CD4-positive, alpha-beta T cell (primary cell): ENCODE data around the gene SDC1. TPM values are rescaled to one million over a fixed set of nuclear protein-coding genes. Genes with fewer than 3 reads are reported as not detected.

Source experiments
- ATAC-seq: fragments of 200-7000 bp; cut with Tn5 transposase; one replicate; pipeline ENCODE4 v1.10.0; 2022; ENCODE audit warnings: mild to moderate bottlenecking; ENCODE audit not compliant: poor library complexity
- CTCF ChIA-PET: fragments of 350-600 bp; sonication (Branson Sonifier 250); formaldehyde crosslinking; loops from one replicate; lab custom pipeline; 2021; ENCODE audit warnings: antibody characterized with exemption, inconsistent platforms; lab: Charles Lee
- POLR2A ChIA-PET: fragments of 350-600 bp; sonication (Branson Sonifier 250); formaldehyde crosslinking; loops from one replicate; lab custom pipeline; 2021; ENCODE audit warnings: antibody characterized with exemption, inconsistent platforms; lab: Charles Lee
- DNase-seq, 14 experiments: peaks; one replicate each; pipeline ENCODE4 v3.0.0-alpha.2; 2013 to 2020; ENCODE audit warnings: mixed read lengths in 2 of 14
- H3K27ac ChIP-seq, 2 donors: one replicate each; pipeline versions ENCODE4 v1.5.1 to v1.7.0; 2013; ENCODE audit warnings: low read length in 2 of 2, low read depth in 1 of 2, mild to moderate bottlenecking in 1 of 2
- H3K27me3 ChIP-seq, 2 experiments: 1 replicate in 1 of 2; 2 replicates in 1 of 2; pipeline versions ENCODE4 v1.6.1 to v1.7.0; 2013; ENCODE audit warnings: low read length in 2 of 2, control low read depth in 1 of 2, mild to moderate bottlenecking in 1 of 2, moderate library complexity in 1 of 2; ENCODE audit not compliant: insufficient read depth in 2 of 2, control insufficient read depth in 1 of 2
- H3K36me3 ChIP-seq: one replicate; pipeline ENCODE4 v1.6.1; 2013; ENCODE audit warnings: low read length, control low read depth; ENCODE audit not compliant: insufficient read depth
- H3K4me1 ChIP-seq: one replicate; pipeline ENCODE4 v1.6.1; 2013; ENCODE audit warnings: low read length, control low read depth; ENCODE audit not compliant: insufficient read depth
- H3K4me3 ChIP-seq: one replicate; pipeline ENCODE4 v1.5.1; 2013; ENCODE audit warnings: mild to moderate bottlenecking, low read length, moderate library complexity
- H3K9me3 ChIP-seq, 2 experiments: 1 replicate in 1 of 2; 2 replicates in 1 of 2; pipeline versions ENCODE4 v1.6.1 to v1.7.0; 2013; ENCODE audit warnings: low read length in 2 of 2, mild to moderate bottlenecking in 2 of 2, control low read depth in 1 of 2, moderate library complexity in 1 of 2; ENCODE audit not compliant: control insufficient read depth in 1 of 2, insufficient read depth in 1 of 2
- H3K27ac Mint-ChIP-seq: one replicate; pipeline ENCODE4 v1.8.0; 2020; ENCODE audit warnings: mixed read lengths
- H3K27me3 Mint-ChIP-seq: one replicate; pipeline ENCODE4 v1.8.0; 2021; ENCODE audit warnings: mixed read lengths
- H3K36me3 Mint-ChIP-seq: one replicate; pipeline ENCODE4 v1.8.0; 2021; ENCODE audit warnings: low read depth, mixed read lengths
- H3K4me1 Mint-ChIP-seq: one replicate; pipeline ENCODE4 v1.8.0; 2021; ENCODE audit warnings: low read depth, mixed read lengths
- H3K4me3 Mint-ChIP-seq: one replicate; pipeline ENCODE4 v1.8.0; 2020; ENCODE audit warnings: mild to moderate bottlenecking, mixed read lengths
- H3K9me3 Mint-ChIP-seq: one replicate; pipeline ENCODE4 v1.8.0; 2020; ENCODE audit warnings: mixed read lengths
- intact Hi-C, 2 experiments: fragments of 100-400 bp; cut with DNase I in 1 of 2; cut with micrococcal nuclease in 1 of 2; formaldehyde crosslinking; loops; one replicate each; pipeline versions ENCODE4 v1.15.1 to v1.9.0; 2023 to 2025; cut with DNase I, micrococcal nuclease
- total RNA-seq, 174 experiments: library from RNA in 2 of 174; stranded (reverse) in 2 of 174; gene quantifications; one replicate each; pipeline ENCODE4 v1.2.3 and lab custom pipeline; 2021 to 2026
- TF ChIP-seq, protein P1 (sequence below): fragments of 200-600 bp; IDR thresholded peaks from one replicate; pipeline ENCODE4 v1.8.0; 2022; ENCODE audit warnings: antibody characterized with exemption, mild to moderate bottlenecking

The SDC1 gene
- total RNA-seq, 2 experiments from 2014 or later = not detected

DNA sequence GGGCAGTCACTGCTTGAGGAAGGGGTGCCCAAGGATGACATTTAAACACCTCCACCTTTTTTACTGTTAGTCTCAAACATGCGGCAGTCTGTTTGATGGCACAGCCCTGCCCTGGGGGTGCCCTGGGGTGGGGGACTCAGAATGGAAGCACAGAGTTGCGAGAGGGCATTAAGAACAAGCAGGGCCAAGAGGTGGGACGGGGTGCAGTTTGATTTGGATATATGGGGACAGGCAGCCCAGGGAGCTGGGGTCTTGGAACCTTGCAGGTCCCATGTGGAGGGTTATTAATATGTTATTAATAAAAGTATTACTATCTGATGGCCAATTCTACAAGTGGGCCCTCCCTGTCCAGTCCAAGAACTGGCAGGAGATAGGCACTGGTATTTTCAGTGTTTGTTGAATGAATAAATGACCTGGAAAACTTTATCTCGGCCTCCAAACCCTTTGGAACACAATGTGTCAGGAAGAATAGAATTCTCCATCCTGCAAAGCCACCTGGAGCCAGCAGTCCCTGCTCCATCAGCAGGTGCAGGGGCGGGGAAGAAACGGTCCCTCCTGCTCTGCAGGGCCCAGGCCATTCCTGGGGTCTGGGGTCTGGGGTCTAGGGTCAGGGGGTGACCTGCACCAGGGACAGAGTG, 25.2 kb downstream of the SDC1 start:
- no peak overlapping the region for H3K4me3 Mint-ChIP-seq
- TF ChIP-seq, protein P1, sequence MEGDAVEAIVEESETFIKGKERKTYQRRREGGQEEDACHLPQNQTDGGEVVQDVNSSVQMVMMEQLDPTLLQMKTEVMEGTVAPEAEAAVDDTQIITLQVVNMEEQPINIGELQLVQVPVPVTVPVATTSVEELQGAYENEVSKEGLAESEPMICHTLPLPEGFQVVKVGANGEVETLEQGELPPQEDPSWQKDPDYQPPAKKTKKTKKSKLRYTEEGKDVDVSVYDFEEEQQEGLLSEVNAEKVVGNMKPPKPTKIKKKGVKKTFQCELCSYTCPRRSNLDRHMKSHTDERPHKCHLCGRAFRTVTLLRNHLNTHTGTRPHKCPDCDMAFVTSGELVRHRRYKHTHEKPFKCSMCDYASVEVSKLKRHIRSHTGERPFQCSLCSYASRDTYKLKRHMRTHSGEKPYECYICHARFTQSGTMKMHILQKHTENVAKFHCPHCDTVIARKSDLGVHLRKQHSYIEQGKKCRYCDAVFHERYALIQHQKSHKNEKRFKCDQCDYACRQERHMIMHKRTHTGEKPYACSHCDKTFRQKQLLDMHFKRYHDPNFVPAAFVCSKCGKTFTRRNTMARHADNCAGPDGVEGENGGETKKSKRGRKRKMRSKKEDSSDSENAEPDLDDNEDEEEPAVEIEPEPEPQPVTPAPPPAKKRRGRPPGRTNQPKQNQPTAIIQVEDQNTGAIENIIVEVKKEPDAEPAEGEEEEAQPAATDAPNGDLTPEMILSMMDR = no peak
- ChIA-PET POLR2A (no interaction called here), CTCF (no interaction called here)
- no peaks in the 10 kb centered on the region for H3K36me3 Mint-ChIP-seq
- no peaks in the 10 kb centered on the region for H3K36me3 ChIP-seq
- ATAC-seq (no peak), DNase-seq (no peak)
- no peaks in the 10 kb centered on the region for H3K9me3 Mint-ChIP-seq
- no peak overlapping the region for H3K4me3 ChIP-seq
- intact Hi-C loops = no loop called here
- H3K4me1 ChIP-seq = no peaks in the 10 kb centered on the region
- no peaks in the 10 kb centered on the region for H3K27me3 Mint-ChIP-seq
- no peaks in the 10 kb centered on the region for H3K27me3 ChIP-seq
- peaks cover 0 to 5% of the 10 kb centered on the region in 2 experiments for H3K9me3 ChIP-seq
- H3K4me1 Mint-ChIP-seq = no peaks in the 10 kb centered on the region
- H3K27ac Mint-ChIP-seq = no peak overlapping the region
- H3K27ac ChIP-seq = no peak overlapping the region

DNA sequence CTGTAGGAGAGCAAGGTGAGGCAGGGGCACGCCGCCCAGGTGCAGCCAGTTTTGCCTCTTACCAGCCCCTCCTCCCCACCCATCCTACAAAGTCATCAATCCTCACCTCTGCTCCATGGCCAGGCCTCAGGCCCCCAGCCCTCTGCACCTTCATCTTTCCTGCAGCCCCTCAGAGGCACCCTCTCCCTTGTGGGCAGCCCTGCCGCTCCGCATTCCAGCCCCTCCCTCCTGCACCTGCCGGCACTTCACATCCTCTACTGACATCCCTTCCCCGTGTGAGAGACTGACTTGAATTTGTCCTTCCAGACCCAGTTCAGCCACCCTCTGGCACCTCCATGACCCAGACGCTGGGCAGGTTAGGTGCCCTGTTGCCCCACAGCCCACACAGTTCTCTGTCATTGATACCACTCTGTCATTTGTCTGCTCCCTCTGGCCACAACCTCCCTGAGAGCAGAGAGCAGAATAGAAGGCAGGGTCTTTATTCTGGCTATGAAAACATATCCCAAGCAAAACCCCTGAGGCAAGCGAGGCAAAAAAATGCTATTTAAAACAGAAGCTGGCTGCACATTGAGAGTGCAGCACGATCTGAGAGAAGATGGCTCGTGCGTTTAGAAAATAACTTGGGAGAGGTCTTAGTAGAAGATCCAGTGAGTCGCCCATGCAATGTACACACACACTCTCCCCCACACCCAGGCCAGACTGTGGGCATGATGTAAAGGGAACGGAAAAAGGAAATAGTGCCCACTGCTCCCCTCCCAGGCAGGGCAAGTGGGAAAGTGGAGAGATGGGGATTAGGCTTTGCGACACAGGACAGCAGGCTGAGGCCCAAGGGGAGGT, 25.9 kb downstream of the SDC1 start:
- Mint-ChIP-seq H3K4me1 (no peaks in the 10 kb centered on the region), H3K27ac (no peak overlapping the region), H3K9me3 (no peaks in the 10 kb centered on the region), H3K36me3 (no peaks in the 10 kb centered on the region), H3K27me3 (no peaks in the 10 kb centered on the region), H3K4me3 (no peak overlapping the region)
- Histone ChIP-seq H3K27ac (no peak overlapping the region), H3K9me3 (peaks cover 0 to 5% of the 10 kb centered on the region in 2 experiments), H3K36me3 (no peaks in the 10 kb centered on the region), H3K27me3 (no peaks in the 10 kb centered on the region), H3K4me3 (no peak overlapping the region), H3K4me1 (no peaks in the 10 kb centered on the region)
- ATAC-seq = no peak
- no peak for DNase-seq
- ChIA-PET POLR2A (no interaction called here), CTCF (no interaction called here)
- TF ChIP-seq, protein P1 = no peak
- intact Hi-C loops = no loop called here

DNA sequence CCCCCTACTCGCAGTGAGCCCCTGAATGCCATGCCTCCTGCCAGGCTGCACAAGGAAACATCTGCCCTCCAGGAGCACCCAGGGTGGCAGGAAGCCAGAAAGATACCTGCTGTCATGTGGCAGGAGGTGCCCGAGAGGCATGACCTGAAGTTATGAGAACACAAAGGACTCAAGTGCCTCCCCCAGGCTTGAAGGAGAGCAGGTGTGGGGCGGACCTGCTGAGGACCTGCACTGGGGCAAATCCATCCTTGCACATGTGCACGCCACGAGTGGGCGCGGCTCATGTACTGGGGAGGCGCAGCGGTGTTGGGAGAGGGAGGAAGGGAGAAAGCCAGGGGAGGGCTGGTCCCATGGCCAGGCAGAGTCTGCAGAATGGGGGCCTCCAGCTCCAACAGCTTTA, 26.9 kb downstream of the SDC1 start:
- Mint-ChIP-seq H3K4me1 (no peaks in the 10 kb centered on the region), H3K27me3 (no peaks in the 10 kb centered on the region), H3K9me3 (no peaks in the 10 kb centered on the region), H3K27ac (no peak overlapping the region), H3K4me3 (no peak overlapping the region), H3K36me3 (no peaks in the 10 kb centered on the region)
- Histone ChIP-seq H3K36me3 (no peaks in the 10 kb centered on the region), H3K4me1 (no peaks in the 10 kb centered on the region), H3K27me3 (no peaks in the 10 kb centered on the region), H3K27ac (no peak overlapping the region), H3K4me3 (no peak overlapping the region), H3K9me3 (peaks cover 0 to 5% of the 10 kb centered on the region in 2 experiments)
- TF ChIP-seq, protein P1 = no peak
- DNase-seq (no peak), ATAC-seq (no peak)
- intact Hi-C loops = no loop called here
- CTCF ChIA-PET = no interaction called here
- POLR2A ChIA-PET = no interaction called here
